B cell (primary cell): ENCODE data around the gene TNIK. TPM values are rescaled to one million over a fixed set of nuclear protein-coding genes. Genes with fewer than 3 reads are reported as not detected.

ENCODE experiments used
- ATAC-seq: fragments of 200-7000 bp; cut with Tn5 transposase; one replicate; pipeline ENCODE4 v1.10.0; 2021; ENCODE audit warnings: low read depth, mild to moderate bottlenecking, moderate number of reproducible peaks, moderate library complexity
- CTCF ChIA-PET: fragments of 350-600 bp; sonication (Branson Sonifier 250); formaldehyde crosslinking; loops from one replicate; lab custom pipeline; 2021; ENCODE audit warnings: antibody characterized with exemption, inconsistent platforms; lab: Charles Lee
- POLR2A ChIA-PET: fragments of 350-600 bp; sonication (Branson Sonifier 250); formaldehyde crosslinking; loops from one replicate; lab custom pipeline; 2021; ENCODE audit warnings: antibody characterized with exemption; lab: Charles Lee
- DNase-seq: peaks from one replicate; pipeline ENCODE4 v3.0.0; 2013
- H2AFZ ChIP-seq: 2 replicates; pipeline ENCODE4 v1.6.1; 2012; ENCODE audit warnings: mild to moderate bottlenecking, low read depth, low read length; ENCODE audit not compliant: insufficient read depth, poor library complexity, severe bottlenecking
- H3K27ac ChIP-seq, 2 donors: 1 replicate in 1 of 2; 2 replicates in 1 of 2; pipeline ENCODE4 v1.5.1; 2012 to 2013; ENCODE audit warnings: low read length in 2 of 2, mild to moderate bottlenecking in 2 of 2, moderate library complexity in 1 of 2
- H3K27me3 ChIP-seq, 4 experiments: fragments of 200-600 bp in 1 of 4; sonication (generic) in 1 of 4; replicated peaks in 1 of 4; 1 replicate in 2 of 4; 2 replicates in 2 of 4; pipeline versions ENCODE4 v1.6.1 to v1.7.0; 2013 to 2016; ENCODE audit warnings: low read length in 3 of 4, mild to moderate bottlenecking in 2 of 4, mixed read lengths in 1 of 4, moderate library complexity in 1 of 4; ENCODE audit not compliant: insufficient read depth in 4 of 4, control insufficient read depth in 3 of 4; ENCODE audit errors: control extremely low read depth in 1 of 4
- H3K36me3 ChIP-seq, 2 experiments: replicated peaks in 1 of 2; 1 replicate in 1 of 2; 2 replicates in 1 of 2; pipeline versions ENCODE4 v1.6.1 to v1.7.1; 2013; ENCODE audit warnings: low read length in 1 of 2; ENCODE audit not compliant: insufficient read depth in 2 of 2, control insufficient read depth in 1 of 2; ENCODE audit errors: control extremely low read depth in 1 of 2, extremely low read depth in 1 of 2
- H3K4me1 ChIP-seq, 2 donors: fragments of 200-600 bp in 1 of 2; sonication (generic) in 1 of 2; 1 replicate in 1 of 2; 2 replicates in 1 of 2; pipeline versions ENCODE4 v1.5.1 to v1.6.1; 2013 to 2017; ENCODE audit warnings: low read length in 2 of 2; ENCODE audit not compliant: control insufficient read depth in 2 of 2, insufficient read depth in 2 of 2
- H3K4me2 ChIP-seq: replicated peaks from 2 replicates; pipeline ENCODE3; 2012; ENCODE audit warnings: mild to moderate bottlenecking, low read depth, low read length; ENCODE audit not compliant: poor library complexity, severe bottlenecking
- H3K4me3 ChIP-seq, 5 experiments: fragments of 200-600 bp in 1 of 5; sonication (generic) in 1 of 5; 1 replicate in 3 of 5; 2 replicates in 2 of 5; pipeline versions ENCODE4 v1.5.1 to v1.7.0; 2011 to 2016; ENCODE audit warnings: low read length in 4 of 5, mild to moderate bottlenecking in 4 of 5, low read depth in 2 of 5, control low read depth in 1 of 5, moderate library complexity in 1 of 5; ENCODE audit not compliant: insufficient read depth in 1 of 5; ENCODE audit errors: control extremely low read depth in 1 of 5, extremely low read depth in 1 of 5
- H3K79me2 ChIP-seq: fragments of 200-600 bp; sonication (generic); one replicate; pipeline ENCODE4 v1.6.0; 2016; ENCODE audit warnings: low read length; ENCODE audit not compliant: control insufficient read depth, insufficient read depth
- H3K9ac ChIP-seq: fragments of 200-600 bp; sonication (generic); 2 replicates; pipeline ENCODE4 v1.6.1; 2017; ENCODE audit warnings: mild to moderate bottlenecking, low read length, moderate library complexity
- H3K9me3 ChIP-seq, 3 donors: one replicate each; pipeline versions ENCODE4 v1.6.1 to v1.7.1; 2013; ENCODE audit warnings: low read length in 2 of 3; ENCODE audit not compliant: control insufficient read depth in 2 of 3, insufficient read depth in 1 of 3; ENCODE audit errors: control extremely low read depth in 1 of 3
- H4K20me1 ChIP-seq: 2 replicates; pipeline ENCODE4 v1.6.0; 2012; ENCODE audit warnings: mild to moderate bottlenecking, low read length; ENCODE audit not compliant: insufficient read depth, control insufficient read depth, poor library complexity, severe bottlenecking
- H3K27ac Mint-ChIP-seq: one replicate; pipeline ENCODE4 v1.8.0; 2021; ENCODE audit warnings: mixed read lengths
- H3K27me3 Mint-ChIP-seq: one replicate; pipeline ENCODE4 v1.8.0; 2021; ENCODE audit warnings: mixed read lengths
- H3K4me1 Mint-ChIP-seq: one replicate; pipeline ENCODE4 v1.8.0; 2021; ENCODE audit warnings: mixed read lengths
- H3K4me3 Mint-ChIP-seq: one replicate; pipeline ENCODE4 v1.8.0; 2021; ENCODE audit warnings: mixed read lengths
- H3K9me3 Mint-ChIP-seq: one replicate; pipeline ENCODE4 v1.8.0; 2022; ENCODE audit warnings: mixed read lengths; ENCODE audit not compliant: insufficient read depth
- CTCF ChIP-seq: fragments of 200-600 bp; IDR thresholded peaks from one replicate; pipeline ENCODE4 v1.8.0; 2022; ENCODE audit warnings: antibody characterized with exemption, mild to moderate bottlenecking
- EZH2 ChIP-seq: IDR thresholded peaks from 2 replicates; pipeline ENCODE4 v1.6.1; 2012; ENCODE audit warnings: borderline replicate concordance, low read depth, mild to moderate bottlenecking, moderate library complexity, low read length; ENCODE audit not compliant: insufficient read depth, poor library complexity, severe bottlenecking
- WGBS: methylation state at CpG from one replicate; pipeline ENCODE4 v1.1.5; 2013; ENCODE audit warnings: missing lambda C conversion rate; ENCODE audit not compliant: insufficient coverage; 5-methylcytosine and 5-hydroxymethylcytosine counted together
- intact Hi-C: fragments of 100-400 bp; cut with micrococcal nuclease; formaldehyde crosslinking; loops from one replicate; pipeline ENCODE4 v1.10.0; 2022
- polyA plus RNA-seq: library from polyadenylated mRNA; depleted of rRNA; stranded (reverse); fragments of >200 nt; gene quantifications from 2 replicates; pipeline ENCODE4 v1.2.3, GENCODE V29; 2012
- total RNA-seq, 2 donors: library from RNA; stranded (reverse); fragments of 120-200 nt in 1 of 2; gene quantifications; 1 replicate in 1 of 2; 2 replicates in 1 of 2; pipeline versions ENCODE4 v1.2.3 to v1.2.4, GENCODE V29; 2013 to 2022

TNIK gene
- total and polyA plus RNA-seq, 2 donors (not counting 1 experiment from before 2014, with no cell fraction given) = 0.66 to 7.7 TPM

GRCh38 chr3:171412054-171412453, 48.2 kb downstream of the TNIK start:
- H3K4me1 Mint-ChIP-seq = no peaks in the 10 kb centered on the region
- no peaks in the 10 kb centered on the region for H3K9me3 ChIP-seq
- H2AFZ ChIP-seq = no peak overlapping the region
- H3K27me3 ChIP-seq = no peaks in the 10 kb centered on the region
- H3K36me3 ChIP-seq = no peaks in the 10 kb centered on the region
- TF ChIP-seq CTCF (no peak), EZH2 (no peak)
- no CpG with 5 or more reads among the region's 2 CpGs for WGBS
- ATAC-seq (no peak), DNase-seq (no peak)
- H3K27ac ChIP-seq = no peak overlapping the region
- no peak overlapping the region for H3K4me2 ChIP-seq
- no peak overlapping the region for H3K4me3 Mint-ChIP-seq
- no peak overlapping the region for H3K27ac Mint-ChIP-seq
- H3K9ac ChIP-seq = no peak overlapping the region
- ChIA-PET POLR2A (no interaction called here), CTCF (no interaction called here)
- H3K79me2 ChIP-seq = no peaks in the 10 kb centered on the region
- no peaks in the 10 kb centered on the region for H3K4me1 ChIP-seq
- intact Hi-C loops = no loop called here
- no peaks in the 10 kb centered on the region for H3K9me3 Mint-ChIP-seq
- no peaks in the 10 kb centered on the region for H4K20me1 ChIP-seq
- H3K27me3 Mint-ChIP-seq = no peaks in the 10 kb centered on the region
- no peak overlapping the region for H3K4me3 ChIP-seq

- ATAC-seq = no peak
- no CpG with 5 or more reads among the region's 6 CpGs for WGBS
- no peak overlapping the region for H3K27ac ChIP-seq
Measured at GRCh38 chr3:171410186-171410585, 50.0 kb downstream of the TNIK start.

More at GRCh38 chr3:171410186-171410585, 50.0 kb downstream of the TNIK start:
- H3K27me3 ChIP-seq = no peaks in the 10 kb centered on the region
- Mint-ChIP-seq H3K4me1 (no peaks in the 10 kb centered on the region), H3K9me3 (no peaks in the 10 kb centered on the region), H3K4me3 (no peak overlapping the region), H3K27me3 (no peaks in the 10 kb centered on the region), H3K27ac (no peak overlapping the region)
- POLR2A ChIA-PET = no interaction called here
- no peak overlapping the region for H2AFZ ChIP-seq
- H4K20me1 ChIP-seq = no peaks in the 10 kb centered on the region
- no peak overlapping the region for H3K4me2 ChIP-seq
- DNase-seq = no peak
- H3K4me1 ChIP-seq = no peaks in the 10 kb centered on the region
- H3K79me2 ChIP-seq = no peaks in the 10 kb centered on the region
- CTCF ChIA-PET = no interaction called here
- H3K36me3 ChIP-seq = no peaks in the 10 kb centered on the region
- no peak for TF ChIP-seq CTCF
- H3K9ac ChIP-seq = no peak overlapping the region
- intact Hi-C loops = no loop called here
- no peak overlapping the region for H3K4me3 ChIP-seq
- H3K9me3 ChIP-seq = no peaks in the 10 kb centered on the region
